Kasumi-1 (cell line): Measurements from ENCODE around the gene SLC35D1.
A peak's percentile ranks its signal among the peaks of the same experiment; 100 is the strongest.

Source experiments
- DNase-seq, 2 experiments: peaks; one replicate each; lab custom pipeline; 2025; lab: John Stamatoyannopoulos, UW

The SLC35D1 gene

GRCh38 chr1:67044631-67045270 lies 9.2 kb downstream of the SLC35D1 start:
- DNase-seq: no peak

- no peak for DNase-seq
These were observed 10.6 kb downstream of the SLC35D1 start for GRCh38 chr1:67043366-67043765.

GRCh38 chr1:67041841-67042503 lies 12.0 kb downstream of the SLC35D1 start:
- DNase-seq: no peak

GRCh38 chr1:67040405-67040804 lies 13.5 kb downstream of the SLC35D1 start:
- DNase-seq: no peak

- no peak for DNase-seq
These were observed 22.1 kb downstream of the SLC35D1 start for GRCh38 chr1:67031859-67032247.

- DNase-seq: no peak
These were observed 22.7 kb downstream of the SLC35D1 start for GRCh38 chr1:67031121-67031858.

GRCh38 chr1:67029472-67029871 lies 24.5 kb downstream of the SLC35D1 start:
- DNase-seq: no peak

- DNase-seq: no peak
These were observed 33.2 kb downstream of the SLC35D1 start for GRCh38 chr1:67020765-67021164.

- DNase-seq: no peak
These were observed 33.6 kb downstream of the SLC35D1 start for GRCh38 chr1:67020304-67020703.

GRCh38 chr1:67019600-67020136 lies 34.3 kb downstream of the SLC35D1 start:
- no peak for DNase-seq

- no peak for DNase-seq
These were observed 34.8 kb downstream of the SLC35D1 start for GRCh38 chr1:67019121-67019520.

GRCh38 chr1:67018574-67018973 lies 35.4 kb downstream of the SLC35D1 start:
- no peak for DNase-seq

- no peak for DNase-seq
These were observed 40.4 kb downstream of the SLC35D1 start for GRCh38 chr1:67013573-67013972.

GRCh38 chr1:67009792-67010191 lies 44.2 kb downstream of the SLC35D1 start:
- DNase-seq: no peak

- DNase-seq: no peak
These were observed 48.9 kb downstream of the SLC35D1 start for GRCh38 chr1:67005068-67005467.

GRCh38 chr1:67004176-67004575 lies 49.8 kb downstream of the SLC35D1 start:
- no peak for DNase-seq

GRCh38 chr1:67001682-67002425 lies 52.1 kb downstream of the SLC35D1 start:
- DNase-seq: peak; percentile 12 to 27

GRCh38 chr1:66999640-67000400 lies 54.1 kb downstream of the SLC35D1 start:
- peak; percentile 59 to 71 for DNase-seq

GRCh38 chr1:66998972-66999371 lies 55.0 kb downstream of the SLC35D1 start:
- peak; percentile 63 to 66 for DNase-seq

GRCh38 chr1:66996018-66996682 lies 57.8 kb downstream of the SLC35D1 start:
- peak; percentile 95 to 96 for DNase-seq

- no peak for DNase-seq
These were observed 60.9 kb downstream of the SLC35D1 start for GRCh38 chr1:66993076-66993475.
